Measurements from ENCODE around the gene LRRN2. TPM values are rescaled to one million over a fixed set of nuclear protein-coding genes. Genes with fewer than 3 reads are reported as not detected.
A peak's percentile ranks its signal among the peaks of the same experiment; 100 is the strongest.
"Not testable (repeated sequence)": the region's sequence is repeated elsewhere in the genome, so short reads cannot be mapped to it uniquely, and the experiment has no call there.

The LRRN2 gene
- polyA plus RNA-seq, 1 donor = 5.9 TPM

GRCh38 chr1:204575221-204576190 lies 110.0 kb downstream of the LRRN2 start:
- Histone ChIP-seq H3K27ac (ENCODE audit: low read length) (no peak overlapping the region), H3K36me3 (ENCODE audit: control insufficient read depth, insufficient read depth, low read length) (no peaks in the 10 kb centered on the region), H3K4me1 (ENCODE audit: control insufficient read depth, insufficient read depth, low read length) (no peaks in the 10 kb centered on the region), H3K27me3 (ENCODE audit: control insufficient read depth, insufficient read depth, low read length) (no peaks in the 10 kb centered on the region), H3K9me3 (ENCODE audit: control insufficient read depth, low read depth, low read length) (no peaks in the 10 kb centered on the region), H3K4me3 (ENCODE audit: low read length) (no peak overlapping the region)
- no peak for DNase-seq
- 100% methylated on average over 2 of the region's 13 CpGs for WGBS (ENCODE audit: insufficient coverage, low lambda C conversion rate)

DNA sequence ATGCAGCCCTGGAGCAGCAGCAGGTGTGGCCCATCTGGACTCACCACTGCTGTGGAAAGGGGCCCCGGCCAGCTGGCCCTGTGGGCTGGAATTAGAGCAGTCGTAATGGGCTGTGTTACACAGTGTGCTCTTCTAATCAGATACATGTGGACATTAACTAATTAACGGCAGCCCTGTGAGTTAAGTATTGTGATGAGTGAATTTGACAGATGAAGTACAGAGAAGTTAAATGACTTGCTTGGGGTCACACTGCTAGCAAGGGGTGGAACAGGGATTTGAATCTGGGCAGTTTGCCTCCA lies 110.7 kb downstream of the LRRN2 start:
- no peaks in the 10 kb centered on the region for H3K36me3 ChIP-seq (ENCODE audit: control insufficient read depth, insufficient read depth, low read length)
- DNase-seq = peak in 1 of 2 donors; percentile 30
- no CpG with 5 or more reads among the region's 3 CpGs for WGBS (ENCODE audit: insufficient coverage, low lambda C conversion rate)
- H3K4me1 ChIP-seq (ENCODE audit: control insufficient read depth, insufficient read depth, low read length) = no peaks in the 10 kb centered on the region
- H3K27me3 ChIP-seq (ENCODE audit: control insufficient read depth, insufficient read depth, low read length) = no peaks in the 10 kb centered on the region
- H3K4me3 ChIP-seq (ENCODE audit: low read length) = no peak overlapping the region
- H3K9me3 ChIP-seq (ENCODE audit: control insufficient read depth, low read depth, low read length) = no peaks in the 10 kb centered on the region
- H3K27ac ChIP-seq (ENCODE audit: low read length) = no peak overlapping the region

DNA sequence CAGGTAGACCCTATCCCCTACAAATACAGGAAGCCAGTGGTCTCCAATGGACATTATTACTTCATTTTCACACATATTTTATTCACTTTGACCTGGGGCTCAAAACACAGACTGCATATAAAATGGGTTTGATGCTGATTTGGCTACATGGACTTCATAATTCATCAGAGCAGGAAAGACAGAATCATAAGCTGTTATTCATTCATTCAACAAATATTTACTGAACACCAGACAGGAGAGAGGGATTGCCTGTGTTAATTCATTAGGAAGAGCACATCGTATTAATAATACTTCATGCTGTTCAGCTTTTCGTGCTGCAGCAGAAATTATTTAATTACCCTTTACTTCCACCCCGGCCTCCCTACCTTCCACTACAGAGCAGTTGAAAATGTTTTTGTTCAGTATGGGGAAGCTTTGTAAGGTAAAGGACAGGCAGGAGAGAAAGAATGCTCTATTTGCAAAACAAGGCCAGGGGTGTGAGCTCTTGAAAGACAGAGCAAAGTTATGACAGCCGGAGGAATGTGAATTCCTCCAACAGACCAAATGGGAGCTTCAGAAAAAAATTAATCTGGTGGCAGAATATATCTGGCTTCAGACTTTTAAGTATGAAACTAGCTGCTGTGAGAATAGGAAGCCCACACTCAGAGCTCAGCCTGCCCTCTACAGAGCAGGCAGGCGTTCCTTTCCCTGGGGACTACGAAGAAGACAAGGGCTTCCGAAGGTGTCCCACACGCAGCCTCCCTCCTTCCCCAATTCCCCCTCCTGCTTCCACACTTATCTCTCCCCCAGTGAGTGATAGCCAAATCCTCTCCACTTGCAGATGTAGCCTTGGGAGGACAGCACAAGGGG lies 111.3 kb downstream of the LRRN2 start:
- DNase-seq = no peak
- no peaks in the 10 kb centered on the region for H3K9me3 ChIP-seq (ENCODE audit: control insufficient read depth, low read depth, low read length)
- H3K27me3 ChIP-seq (ENCODE audit: control insufficient read depth, insufficient read depth, low read length) = no peaks in the 10 kb centered on the region
- H3K27ac ChIP-seq (ENCODE audit: low read length) = no peak overlapping the region
- H3K4me1 ChIP-seq (ENCODE audit: control insufficient read depth, insufficient read depth, low read length) = no peaks in the 10 kb centered on the region
- H3K36me3 ChIP-seq (ENCODE audit: control insufficient read depth, insufficient read depth, low read length) = no peaks in the 10 kb centered on the region
- H3K4me3 ChIP-seq (ENCODE audit: low read length) = no peak overlapping the region
- WGBS (ENCODE audit: insufficient coverage, low lambda C conversion rate) = 50% methylated on average over 2 of the region's 8 CpGs

- no peaks in the 10 kb centered on the region for H3K27me3 ChIP-seq (ENCODE audit: control insufficient read depth, insufficient read depth, low read length)
- peak; percentile 23 to 32 for DNase-seq
- WGBS (ENCODE audit: insufficient coverage, low lambda C conversion rate) = no CpG with 5 or more reads among the region's 8 CpGs
- no peak overlapping the region for H3K4me3 ChIP-seq (ENCODE audit: low read length)
- H3K36me3 ChIP-seq (ENCODE audit: control insufficient read depth, insufficient read depth, low read length) = no peaks in the 10 kb centered on the region
- H3K27ac ChIP-seq (ENCODE audit: low read length) = no peak overlapping the region
- no peaks in the 10 kb centered on the region for H3K9me3 ChIP-seq (ENCODE audit: control insufficient read depth, low read depth, low read length)
- no peaks in the 10 kb centered on the region for H3K4me1 ChIP-seq (ENCODE audit: control insufficient read depth, insufficient read depth, low read length)
Measured at GRCh38 chr1:204572923-204573922, 112.3 kb downstream of the LRRN2 start.

DNA sequence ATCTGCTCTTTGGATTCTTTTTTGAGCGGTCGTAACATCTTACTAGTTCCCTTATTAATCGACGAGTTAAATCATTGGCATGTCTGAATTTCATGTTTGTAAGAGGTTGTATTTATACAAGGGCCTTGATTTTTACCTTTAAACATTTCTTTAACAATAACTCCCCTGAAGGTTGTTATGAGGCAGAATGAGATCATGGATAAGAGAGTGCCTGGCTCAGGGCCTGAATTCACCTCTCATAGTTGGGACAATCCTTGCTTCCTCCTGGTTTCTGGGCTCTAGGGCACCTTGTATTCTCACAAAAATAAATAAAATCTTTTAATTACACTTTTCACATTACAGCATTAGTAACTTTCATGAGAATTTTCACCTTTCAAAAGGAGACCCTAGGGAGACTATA lies 113.9 kb downstream of the LRRN2 start:
- 92% methylated on average over 2 of the region's 4 CpGs for WGBS (ENCODE audit: insufficient coverage, low lambda C conversion rate)
- H3K27me3 ChIP-seq (ENCODE audit: control insufficient read depth, insufficient read depth, low read length) = no peaks in the 10 kb centered on the region
- no peak for DNase-seq

GRCh38 chr1:204571128-204571527 lies 114.4 kb downstream of the LRRN2 start:
- H3K27ac ChIP-seq (ENCODE audit: low read length) = no peak overlapping the region
- H3K4me1 ChIP-seq (ENCODE audit: control insufficient read depth, insufficient read depth, low read length) = no peaks in the 10 kb centered on the region
- no peaks in the 10 kb centered on the region for H3K36me3 ChIP-seq (ENCODE audit: control insufficient read depth, insufficient read depth, low read length)
- no peak overlapping the region for H3K4me3 ChIP-seq (ENCODE audit: low read length)
- H3K9me3 ChIP-seq (ENCODE audit: control insufficient read depth, low read depth, low read length) = no peaks in the 10 kb centered on the region
- no CpG with 5 or more reads among the region's 2 CpGs for WGBS (ENCODE audit: insufficient coverage, low lambda C conversion rate)
- DNase-seq = no peak
- no peaks in the 10 kb centered on the region for H3K27me3 ChIP-seq (ENCODE audit: control insufficient read depth, insufficient read depth, low read length)

More for the DNA sequence above, 113.9 kb downstream of the LRRN2 start:
- Histone ChIP-seq H3K36me3 (ENCODE audit: control insufficient read depth, insufficient read depth, low read length) (no peaks in the 10 kb centered on the region), H3K9me3 (ENCODE audit: control insufficient read depth, low read depth, low read length) (no peaks in the 10 kb centered on the region), H3K4me3 (ENCODE audit: low read length) (no peak overlapping the region), H3K27ac (ENCODE audit: low read length) (no peak overlapping the region), H3K4me1 (ENCODE audit: control insufficient read depth, insufficient read depth, low read length) (no peaks in the 10 kb centered on the region)

DNA sequence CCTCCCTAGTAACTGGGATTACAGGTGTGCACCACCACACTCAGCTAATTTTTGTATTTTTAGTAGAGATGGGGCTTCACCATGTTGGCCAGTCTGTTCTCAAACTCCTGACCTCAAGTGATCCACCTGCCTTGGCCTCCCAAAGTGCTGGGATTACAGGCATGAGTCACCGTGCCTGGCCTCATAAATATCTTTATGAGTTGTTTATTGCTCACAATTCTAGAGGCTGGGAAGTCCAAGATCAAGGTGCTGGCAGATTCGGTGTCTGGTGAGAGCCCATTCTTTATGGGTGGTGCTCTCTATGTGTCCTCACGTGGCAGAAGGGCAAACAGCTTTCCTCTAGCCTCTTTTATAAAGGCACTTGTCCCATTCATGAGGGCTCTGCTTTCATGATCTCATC lies 115.5 kb downstream of the LRRN2 start:
- WGBS (ENCODE audit: insufficient coverage, low lambda C conversion rate) = no CpG with 5 or more reads among the region's 3 CpGs
- H3K27me3 ChIP-seq (ENCODE audit: control insufficient read depth, insufficient read depth, low read length); H3K36me3 ChIP-seq (ENCODE audit: control insufficient read depth, insufficient read depth, low read length); DNase-seq; H3K4me1 ChIP-seq (ENCODE audit: control insufficient read depth, insufficient read depth, low read length); H3K27ac ChIP-seq (ENCODE audit: low read length); H3K9me3 ChIP-seq (ENCODE audit: control insufficient read depth, low read depth, low read length); H3K4me3 ChIP-seq (ENCODE audit: low read length): not testable (repeated sequence)

GRCh38 chr1:204569478-204569877 lies 116.1 kb downstream of the LRRN2 start:
- Histone ChIP-seq H3K9me3 (ENCODE audit: control insufficient read depth, low read depth, low read length) (no peaks in the 10 kb centered on the region), H3K36me3 (ENCODE audit: control insufficient read depth, insufficient read depth, low read length) (no peaks in the 10 kb centered on the region), H3K27me3 (ENCODE audit: control insufficient read depth, insufficient read depth, low read length) (no peaks in the 10 kb centered on the region), H3K4me3 (ENCODE audit: low read length) (no peak overlapping the region), H3K4me1 (ENCODE audit: control insufficient read depth, insufficient read depth, low read length) (no peaks in the 10 kb centered on the region), H3K27ac (ENCODE audit: low read length) (no peak overlapping the region)
- no peak for DNase-seq
- WGBS (ENCODE audit: insufficient coverage, low lambda C conversion rate) = 100% methylated on average over 3 of the region's 5 CpGs

DNA sequence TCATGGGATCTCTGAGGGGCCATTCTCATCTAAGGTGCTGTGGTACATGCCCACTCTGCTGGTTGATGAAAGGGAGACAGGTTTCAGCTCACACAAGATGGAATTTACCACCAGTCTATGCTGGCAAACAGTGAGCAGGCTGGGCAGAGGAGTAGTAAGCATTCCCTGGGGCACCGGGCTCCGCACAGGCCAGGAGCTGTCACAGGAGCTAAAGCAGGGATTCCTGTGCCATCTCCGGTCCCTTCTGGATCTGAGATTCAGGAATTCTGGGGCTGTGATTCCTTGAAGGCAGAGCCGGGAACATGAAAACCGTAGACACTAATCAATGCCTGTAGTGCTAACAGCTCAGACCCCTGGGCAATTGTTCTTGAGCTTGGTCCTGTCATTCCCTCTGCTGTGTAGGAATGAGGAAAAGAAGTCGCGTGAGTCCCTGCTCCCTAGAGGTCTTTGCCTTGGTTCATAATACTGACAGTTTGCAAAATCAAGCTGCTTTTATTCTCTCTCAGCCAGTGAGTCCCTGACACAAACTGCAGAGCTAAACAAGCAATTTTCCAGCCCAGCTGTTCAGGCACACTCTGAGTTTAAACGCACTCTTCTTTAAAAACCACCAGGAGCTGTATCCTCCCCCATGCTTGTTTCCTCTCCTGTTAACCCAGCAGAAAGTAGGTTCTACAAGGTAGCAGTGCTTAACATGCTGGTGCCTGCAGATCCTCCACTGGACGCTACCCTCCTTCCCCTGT lies 116.8 kb downstream of the LRRN2 start:
- DNase-seq = no peak
- H3K27me3 ChIP-seq (ENCODE audit: control insufficient read depth, insufficient read depth, low read length) = no peaks in the 10 kb centered on the region
- no CpG with 5 or more reads among the region's 9 CpGs for WGBS (ENCODE audit: insufficient coverage, low lambda C conversion rate)
- H3K27ac ChIP-seq (ENCODE audit: low read length) = no peak overlapping the region
- H3K4me1 ChIP-seq (ENCODE audit: control insufficient read depth, insufficient read depth, low read length) = no peaks in the 10 kb centered on the region
- no peaks in the 10 kb centered on the region for H3K36me3 ChIP-seq (ENCODE audit: control insufficient read depth, insufficient read depth, low read length)
- no peak overlapping the region for H3K4me3 ChIP-seq (ENCODE audit: low read length)
- H3K9me3 ChIP-seq (ENCODE audit: control insufficient read depth, low read depth, low read length) = no peaks in the 10 kb centered on the region
